Measurements from ENCODE around the gene JUNB.

The JUNB gene

GRCh38 chr19:12785431-12786031 lies 5.8 kb upstream of the JUNB start:
- peak overlapping the region; percentile 95 for H3K27ac ChIP-seq
- TF ChIP-seq ZFX (IDR thresholded peaks at IDR 0.05), result no peak
- TF ChIP-seq CTCF (conservative IDR thresholded peaks at IDR 0.05), result no peak

- TF ChIP-seq ZFX (IDR thresholded peaks at IDR 0.05), result peak; percentile 70; the same call in 1 of the 2 replicates
- no peak for TF ChIP-seq CTCF (conservative IDR thresholded peaks at IDR 0.05)
- peak overlapping the region; percentile 95 for H3K27ac ChIP-seq
Observed at GRCh38 chr19:12786141-12786870, 5.0 kb upstream of the JUNB start.

- TF ChIP-seq CTCF (conservative IDR thresholded peaks at IDR 0.05) (no peak), ZFX (IDR thresholded peaks at IDR 0.05) (no peak)
- peak overlapping the region; percentile 95 for H3K27ac ChIP-seq
Observed at GRCh38 chr19:12786952-12787351, 4.3 kb upstream of the JUNB start.

GRCh38 chr19:12787458-12787857 lies 3.8 kb upstream of the JUNB start:
- H3K27ac ChIP-seq, result peak overlapping the region; percentile 95
- TF ChIP-seq ZFX (IDR thresholded peaks at IDR 0.05) (no peak), CTCF (conservative IDR thresholded peaks at IDR 0.05) (no peak)

- peak overlapping the region; percentile 95 for H3K27ac ChIP-seq
- TF ChIP-seq ZFX (IDR thresholded peaks at IDR 0.05) (no peak), CTCF (conservative IDR thresholded peaks at IDR 0.05) (no peak)
Observed at GRCh38 chr19:12788042-12788681, 3.1 kb upstream of the JUNB start.

- no peak for TF ChIP-seq ZFX (IDR thresholded peaks at IDR 0.05)
- no peak for TF ChIP-seq CTCF (conservative IDR thresholded peaks at IDR 0.05)
- H3K27ac ChIP-seq, result peak overlapping the region; percentile 95
Observed at GRCh38 chr19:12788682-12789097, 2.6 kb upstream of the JUNB start.

Data from C4-2B (cell line).